BJ (cell line): Measurements from ENCODE around the gene APEH. TPM values are rescaled to one million over a fixed set of nuclear protein-coding genes. Genes with fewer than 3 reads are reported as not detected.
A peak's percentile ranks its signal among the peaks of the same experiment; 100 is the strongest.

Source experiments
- CTCF ChIA-PET: fragments of 350-600 bp; formaldehyde crosslinking; extraction: SDS; loops from one replicate; lab custom pipeline; 2021; ENCODE audit warnings: antibody characterized with exemption, inconsistent platforms; lab: Yijun Ruan, JAX
- POLR2A ChIA-PET: fragments of 300-600 bp; sonication (Branson Sonifier 250); formaldehyde crosslinking; extraction: SDS; loops from one replicate; lab custom pipeline; 2021; ENCODE audit warnings: antibody characterized with exemption; lab: Charles Lee
- DNase-seq: peaks from one replicate; pipeline ENCODE4 v3.0.0-alpha.2; 2011; ENCODE audit warnings: low read depth
- H3K27me3 ChIP-seq: 2 replicates; pipeline ENCODE4 v1.6.0; 2011; ENCODE audit warnings: low read length; ENCODE audit not compliant: control insufficient read depth, insufficient read depth
- H3K36me3 ChIP-seq: 2 replicates; pipeline ENCODE4 v1.5.1; 2011; ENCODE audit warnings: low read length; ENCODE audit not compliant: control insufficient read depth, insufficient read depth
- H3K4me3 ChIP-seq: 2 replicates; pipeline ENCODE4 v1.5.1; 2011; ENCODE audit warnings: low read depth, mild to moderate bottlenecking, control low read depth, low read length
- polyA plus RNA-seq: library from polyadenylated mRNA; depleted of rRNA; stranded (reverse); fragments of >200 nt; gene quantifications from 2 replicates; pipeline ENCODE4 v1.2.3, GENCODE V29; 2011
- TF ChIP-seq, protein P1 (sequence below): IDR thresholded peaks from 2 replicates; pipeline ENCODE4 v1.5.1; 2011; ENCODE audit warnings: low read depth, mild to moderate bottlenecking, control low read depth, inconsistent platforms, low read length, moderate library complexity; ENCODE audit not compliant: insufficient read depth

The APEH gene
- polyA plus RNA-seq, 1 experiment, result 165 TPM

GRCh38 chr3:49636883-49637609, 37.1 kb upstream of the APEH start:
- Histone ChIP-seq H3K36me3 (no peaks in the 10 kb centered on the region), H3K4me3 (no peak overlapping the region), H3K27me3 (peaks cover 3% of the 10 kb centered on the region)
- CTCF ChIA-PET, result interaction anchor here (3.2 kb wide), 1 partner anchor 97 kb away, joined by 13 read pairs; no protein-coding TSS in a partner anchor
- TF ChIP-seq, protein P1, sequence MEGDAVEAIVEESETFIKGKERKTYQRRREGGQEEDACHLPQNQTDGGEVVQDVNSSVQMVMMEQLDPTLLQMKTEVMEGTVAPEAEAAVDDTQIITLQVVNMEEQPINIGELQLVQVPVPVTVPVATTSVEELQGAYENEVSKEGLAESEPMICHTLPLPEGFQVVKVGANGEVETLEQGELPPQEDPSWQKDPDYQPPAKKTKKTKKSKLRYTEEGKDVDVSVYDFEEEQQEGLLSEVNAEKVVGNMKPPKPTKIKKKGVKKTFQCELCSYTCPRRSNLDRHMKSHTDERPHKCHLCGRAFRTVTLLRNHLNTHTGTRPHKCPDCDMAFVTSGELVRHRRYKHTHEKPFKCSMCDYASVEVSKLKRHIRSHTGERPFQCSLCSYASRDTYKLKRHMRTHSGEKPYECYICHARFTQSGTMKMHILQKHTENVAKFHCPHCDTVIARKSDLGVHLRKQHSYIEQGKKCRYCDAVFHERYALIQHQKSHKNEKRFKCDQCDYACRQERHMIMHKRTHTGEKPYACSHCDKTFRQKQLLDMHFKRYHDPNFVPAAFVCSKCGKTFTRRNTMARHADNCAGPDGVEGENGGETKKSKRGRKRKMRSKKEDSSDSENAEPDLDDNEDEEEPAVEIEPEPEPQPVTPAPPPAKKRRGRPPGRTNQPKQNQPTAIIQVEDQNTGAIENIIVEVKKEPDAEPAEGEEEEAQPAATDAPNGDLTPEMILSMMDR, result no peak
- POLR2A ChIA-PET, result no interaction called here
- no peak for DNase-seq

- POLR2A ChIA-PET, result no interaction called here
- no peaks in the 10 kb centered on the region for H3K36me3 ChIP-seq
- no peak overlapping the region for H3K4me3 ChIP-seq
- DNase-seq, result peak; percentile 35
- CTCF ChIA-PET, result interaction anchor here (3.2 kb wide), 1 partner anchor 99 kb away, joined by 13 read pairs; no protein-coding TSS in a partner anchor
- TF ChIP-seq, protein P1, result no peak
- peaks cover 3% of the 10 kb centered on the region for H3K27me3 ChIP-seq
Measured at GRCh38 chr3:49638445-49638844, 35.7 kb upstream of the APEH start.

DNA sequence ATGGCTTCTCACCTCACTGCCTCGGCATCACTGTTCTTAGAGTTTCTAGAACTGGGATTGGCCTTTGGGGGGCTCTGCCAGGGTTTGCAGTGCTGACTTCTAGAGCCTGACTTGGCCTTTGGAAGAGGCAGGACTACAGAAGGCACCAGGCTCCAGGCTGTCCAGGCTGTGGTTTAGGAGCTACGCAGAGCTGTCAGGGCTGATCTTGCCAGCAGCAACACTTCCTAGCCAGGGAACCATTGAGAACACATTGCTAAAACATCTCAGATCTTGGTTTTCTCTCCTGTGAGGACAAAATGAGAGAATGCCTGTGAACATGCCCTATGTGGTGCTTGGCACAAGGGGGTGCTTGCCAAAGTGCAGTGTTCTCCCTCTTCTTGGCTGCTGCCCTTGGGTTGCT, 34.6 kb upstream of the APEH start:
- peaks cover 5% of the 10 kb centered on the region for H3K27me3 ChIP-seq
- POLR2A ChIA-PET, result no interaction called here
- H3K36me3 ChIP-seq, result no peaks in the 10 kb centered on the region
- H3K4me3 ChIP-seq, result no peak overlapping the region
- CTCF ChIA-PET, result interaction anchor here (0.5 to 1.3 kb wide), 2 partner anchors 11 to 85 kb away, joined by 3 read pairs; partner anchors contain the start of gene BSN
- no peak for DNase-seq
- TF ChIP-seq, protein P1, result no peak

DNA sequence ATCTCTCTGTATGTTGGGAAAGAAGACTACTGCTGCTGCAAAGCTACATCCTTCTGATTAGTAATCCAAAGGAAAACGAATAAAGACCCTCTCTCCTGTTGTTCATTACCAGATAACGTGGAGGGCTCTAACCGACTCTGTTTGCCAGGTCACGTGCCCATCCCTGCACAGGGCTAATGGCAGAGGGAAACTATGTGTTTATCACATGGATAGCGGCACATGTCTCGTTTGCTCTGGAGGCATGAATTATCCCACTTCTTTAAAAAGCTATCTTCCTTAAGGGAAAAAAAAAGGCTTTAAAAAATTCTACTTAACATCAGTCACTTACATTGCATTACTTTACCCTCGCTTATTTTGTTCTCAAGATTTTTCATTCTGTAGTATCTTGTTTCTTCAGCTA, 32.9 kb upstream of the APEH start:
- peaks cover 6% of the 10 kb centered on the region for H3K27me3 ChIP-seq
- POLR2A ChIA-PET, result no interaction called here
- CTCF ChIA-PET, result interaction anchor here (0.7 to 1.4 kb wide), 2 partner anchors 13 to 101 kb away, joined by 3 read pairs; no protein-coding TSS in a partner anchor
- DNase-seq, result no peak
- no peak overlapping the region for H3K4me3 ChIP-seq
- TF ChIP-seq, protein P1, result no peak
- H3K36me3 ChIP-seq, result no peaks in the 10 kb centered on the region

- POLR2A ChIA-PET, result no interaction called here
- TF ChIP-seq, protein P1, result no peak
- CTCF ChIA-PET, result no interaction called here
- no peak overlapping the region for H3K4me3 ChIP-seq
- H3K36me3 ChIP-seq, result no peaks in the 10 kb centered on the region
- H3K27me3 ChIP-seq, result peaks cover 5% of the 10 kb centered on the region
- DNase-seq, result no peak
Measured at GRCh38 chr3:49641921-49642707, 32.0 kb upstream of the APEH start.
